Gastrocnemius medialis (tissue), 4 donors: ENCODE data around the gene RPL35.

Source experiments
- POLR2A ChIP-seq, 2 donors: fragments of 450-650 bp; IDR thresholded peaks; one replicate each; pipeline ENCODE4 v1.6.1; 2017; ENCODE audit warnings: antibody characterized with exemption in 2 of 2, mild to moderate bottlenecking in 2 of 2, moderate library complexity in 2 of 2
- TF ChIP-seq, protein P1 (sequence below), 5 experiments: fragments of 450-650 bp in 3 of 5; fragments of 200-600 bp in 2 of 5; sonication (generic) in 2 of 5; IDR thresholded peaks in 4 of 5; conservative IDR thresholded peaks in 1 of 5; 1 replicate in 4 of 5; 2 replicates in 1 of 5; pipeline ENCODE4 v1.5.1; 2016 to 2019; ENCODE audit warnings: antibody characterized with exemption in 5 of 5, mild to moderate bottlenecking in 3 of 5, moderate library complexity in 3 of 5

DNA sequence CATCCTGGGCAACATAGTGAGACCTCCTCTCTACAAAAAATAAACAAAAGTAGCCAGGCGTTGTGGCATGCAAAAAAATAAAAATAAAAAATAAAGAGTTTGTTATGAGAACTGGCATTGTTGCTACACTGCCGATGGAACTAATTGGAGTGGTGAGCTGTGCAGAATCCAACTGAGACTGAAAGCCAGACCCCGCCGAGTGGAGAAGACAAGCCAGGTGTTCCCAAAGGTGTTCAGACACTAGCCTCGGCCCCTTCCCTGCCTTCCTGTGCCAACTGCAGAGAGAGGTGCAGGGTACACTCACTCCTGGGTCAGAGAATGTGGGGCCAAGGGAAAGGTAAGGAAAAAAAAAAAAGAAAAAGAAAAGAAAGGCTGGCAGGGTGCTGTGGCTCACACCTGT is 46.2 kb downstream of the RPL35 start:
- TF ChIP-seq, protein P1, sequence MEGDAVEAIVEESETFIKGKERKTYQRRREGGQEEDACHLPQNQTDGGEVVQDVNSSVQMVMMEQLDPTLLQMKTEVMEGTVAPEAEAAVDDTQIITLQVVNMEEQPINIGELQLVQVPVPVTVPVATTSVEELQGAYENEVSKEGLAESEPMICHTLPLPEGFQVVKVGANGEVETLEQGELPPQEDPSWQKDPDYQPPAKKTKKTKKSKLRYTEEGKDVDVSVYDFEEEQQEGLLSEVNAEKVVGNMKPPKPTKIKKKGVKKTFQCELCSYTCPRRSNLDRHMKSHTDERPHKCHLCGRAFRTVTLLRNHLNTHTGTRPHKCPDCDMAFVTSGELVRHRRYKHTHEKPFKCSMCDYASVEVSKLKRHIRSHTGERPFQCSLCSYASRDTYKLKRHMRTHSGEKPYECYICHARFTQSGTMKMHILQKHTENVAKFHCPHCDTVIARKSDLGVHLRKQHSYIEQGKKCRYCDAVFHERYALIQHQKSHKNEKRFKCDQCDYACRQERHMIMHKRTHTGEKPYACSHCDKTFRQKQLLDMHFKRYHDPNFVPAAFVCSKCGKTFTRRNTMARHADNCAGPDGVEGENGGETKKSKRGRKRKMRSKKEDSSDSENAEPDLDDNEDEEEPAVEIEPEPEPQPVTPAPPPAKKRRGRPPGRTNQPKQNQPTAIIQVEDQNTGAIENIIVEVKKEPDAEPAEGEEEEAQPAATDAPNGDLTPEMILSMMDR (IDR thresholded peaks at IDR 0.05 in 4 of 5, conservative IDR thresholded peaks at IDR 0.05 in 1 of 5): no peak
- no peak for TF ChIP-seq POLR2A (IDR thresholded peaks at IDR 0.05)
